ENCODE measurements around the gene WLS. TPM values are rescaled to one million over a fixed set of nuclear protein-coding genes. Genes with fewer than 3 reads are reported as not detected.

WLS gene
- total RNA-seq, 2 experiments from 2014 or later, result 0.22 to 0.52 TPM

DNA sequence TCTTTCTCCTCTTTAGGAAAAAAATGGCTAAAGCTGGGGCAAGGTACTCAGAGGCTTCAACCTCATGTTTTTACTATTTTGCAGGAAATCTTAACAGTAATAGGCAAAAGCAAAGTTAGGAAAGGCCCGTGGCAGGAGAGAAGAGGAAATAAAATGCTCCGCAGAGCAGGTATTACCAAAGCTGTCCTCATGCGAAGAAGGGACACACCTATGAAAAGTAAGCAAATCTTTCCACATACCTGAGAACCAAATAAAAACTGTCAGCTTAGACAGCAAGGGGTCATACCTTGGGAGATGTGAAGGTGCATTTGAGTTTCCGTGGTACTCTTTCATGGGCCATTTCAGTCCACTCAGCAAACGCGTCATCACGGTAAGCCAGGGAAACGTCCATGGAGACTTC, 73.5 kb downstream of the WLS start:
- no peaks in the 10 kb centered on the region for H3K4me1 Mint-ChIP-seq (ENCODE audit: low read depth)
- H3K4me3 ChIP-seq (ENCODE audit: low read length), result no peak overlapping the region
- no peak overlapping the region for H3K4me3 Mint-ChIP-seq
- H3K27ac ChIP-seq (ENCODE audit: low read depth in 1 of 2, low read length in 2 of 2), result no peak overlapping the region
- no peak for DNase-seq
- CTCF ChIA-PET, result no interaction called here
- H3K36me3 Mint-ChIP-seq (ENCODE audit: low read depth), result no peaks in the 10 kb centered on the region
- no peaks in the 10 kb centered on the region for H3K9me3 Mint-ChIP-seq
- no peaks in the 10 kb centered on the region for H3K27me3 ChIP-seq (ENCODE audit: control insufficient read depth in 1 of 2, insufficient read depth in 2 of 2, low read length in 2 of 2)
- intact Hi-C loops (cut with DNase I, micrococcal nuclease), result no loop called here
- H3K27me3 Mint-ChIP-seq, result peaks cover 1% of the 10 kb centered on the region
- H3K9me3 ChIP-seq (ENCODE audit: control insufficient read depth in 1 of 2, insufficient read depth in 1 of 2, low read length in 2 of 2), result peaks cover 0 to 13% of the 10 kb centered on the region in 2 experiments
- H3K4me1 ChIP-seq (ENCODE audit: insufficient read depth, low read length), result no peaks in the 10 kb centered on the region
- H3K27ac Mint-ChIP-seq, result no peak overlapping the region
- TF ChIP-seq, protein P1, sequence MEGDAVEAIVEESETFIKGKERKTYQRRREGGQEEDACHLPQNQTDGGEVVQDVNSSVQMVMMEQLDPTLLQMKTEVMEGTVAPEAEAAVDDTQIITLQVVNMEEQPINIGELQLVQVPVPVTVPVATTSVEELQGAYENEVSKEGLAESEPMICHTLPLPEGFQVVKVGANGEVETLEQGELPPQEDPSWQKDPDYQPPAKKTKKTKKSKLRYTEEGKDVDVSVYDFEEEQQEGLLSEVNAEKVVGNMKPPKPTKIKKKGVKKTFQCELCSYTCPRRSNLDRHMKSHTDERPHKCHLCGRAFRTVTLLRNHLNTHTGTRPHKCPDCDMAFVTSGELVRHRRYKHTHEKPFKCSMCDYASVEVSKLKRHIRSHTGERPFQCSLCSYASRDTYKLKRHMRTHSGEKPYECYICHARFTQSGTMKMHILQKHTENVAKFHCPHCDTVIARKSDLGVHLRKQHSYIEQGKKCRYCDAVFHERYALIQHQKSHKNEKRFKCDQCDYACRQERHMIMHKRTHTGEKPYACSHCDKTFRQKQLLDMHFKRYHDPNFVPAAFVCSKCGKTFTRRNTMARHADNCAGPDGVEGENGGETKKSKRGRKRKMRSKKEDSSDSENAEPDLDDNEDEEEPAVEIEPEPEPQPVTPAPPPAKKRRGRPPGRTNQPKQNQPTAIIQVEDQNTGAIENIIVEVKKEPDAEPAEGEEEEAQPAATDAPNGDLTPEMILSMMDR (IDR thresholded peaks at IDR 0.05), result no peak
- no peaks in the 10 kb centered on the region for H3K36me3 ChIP-seq (ENCODE audit: insufficient read depth, low read length)
- POLR2A ChIA-PET, result no interaction called here
- ATAC-seq (ENCODE audit: poor library complexity), result no peak

DNA sequence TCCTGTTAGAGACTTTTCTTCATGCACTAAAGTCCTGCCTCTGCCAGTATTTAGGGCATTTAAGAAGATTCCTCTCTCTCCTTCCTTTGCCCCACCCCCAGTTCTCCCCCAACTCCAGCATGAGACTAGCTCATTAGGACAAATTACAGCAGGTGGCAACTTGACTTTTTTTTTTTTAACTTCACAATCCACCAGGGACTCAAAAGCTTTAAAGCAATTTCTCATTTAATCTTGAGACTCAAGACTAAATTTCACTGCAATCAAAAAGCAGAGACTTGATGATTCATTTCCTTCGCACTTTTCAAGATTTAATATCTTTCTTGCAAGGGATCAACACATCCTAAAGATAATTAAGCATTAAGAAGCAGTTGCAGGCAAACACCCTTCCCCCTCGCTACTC, 74.9 kb downstream of the WLS start:
- H3K4me3 ChIP-seq (ENCODE audit: low read length), result no peak overlapping the region
- H3K27me3 ChIP-seq (ENCODE audit: control insufficient read depth in 1 of 2, insufficient read depth in 2 of 2, low read length in 2 of 2), result no peaks in the 10 kb centered on the region
- no peak overlapping the region for H3K27ac ChIP-seq (ENCODE audit: low read depth in 1 of 2, low read length in 2 of 2)
- Mint-ChIP-seq H3K4me1 (ENCODE audit: low read depth) (no peaks in the 10 kb centered on the region), H3K27ac (no peak overlapping the region), H3K4me3 (no peak overlapping the region), H3K27me3 (no peaks in the 10 kb centered on the region), H3K36me3 (ENCODE audit: low read depth) (no peaks in the 10 kb centered on the region), H3K9me3 (no peaks in the 10 kb centered on the region)
- POLR2A ChIA-PET, result no interaction called here
- intact Hi-C loops (cut with DNase I, micrococcal nuclease), result no loop called here
- DNase-seq (no peak), ATAC-seq (ENCODE audit: poor library complexity) (no peak)
- no peaks in the 10 kb centered on the region for H3K36me3 ChIP-seq (ENCODE audit: insufficient read depth, low read length)
- CTCF ChIA-PET, result no interaction called here
- H3K4me1 ChIP-seq (ENCODE audit: insufficient read depth, low read length), result no peaks in the 10 kb centered on the region
- H3K9me3 ChIP-seq (ENCODE audit: control insufficient read depth in 1 of 2, insufficient read depth in 1 of 2, low read length in 2 of 2), result peaks cover 0 to 8% of the 10 kb centered on the region in 2 experiments
- TF ChIP-seq, protein P1 (IDR thresholded peaks at IDR 0.05), result no peak

DNA sequence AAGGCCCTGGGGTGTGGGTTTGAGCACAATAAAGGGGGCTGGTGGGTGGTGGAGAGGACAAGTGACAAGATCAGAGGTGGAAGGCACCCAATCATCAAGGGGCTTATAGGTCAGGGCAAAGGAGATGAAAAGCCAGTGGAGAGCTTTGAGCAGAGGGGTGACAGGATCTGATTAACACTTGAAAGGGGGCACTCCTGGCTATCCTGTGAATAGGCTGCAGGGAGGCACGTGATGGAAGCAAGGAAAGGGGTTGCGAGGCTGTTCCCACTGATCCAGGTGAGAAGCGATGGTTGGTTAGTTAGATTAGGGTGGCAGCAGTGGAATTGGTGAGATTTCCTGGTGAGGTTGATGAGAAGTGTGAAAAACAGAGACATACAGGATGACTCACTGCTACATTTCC, 80.6 kb downstream of the WLS start:
- ChIA-PET CTCF (no interaction called here), POLR2A (no interaction called here)
- ATAC-seq (ENCODE audit: poor library complexity), result no peak
- Mint-ChIP-seq H3K36me3 (ENCODE audit: low read depth) (no peaks in the 10 kb centered on the region), H3K9me3 (no peaks in the 10 kb centered on the region), H3K4me1 (ENCODE audit: low read depth) (no peaks in the 10 kb centered on the region), H3K4me3 (no peak overlapping the region), H3K27me3 (no peaks in the 10 kb centered on the region), H3K27ac (no peak overlapping the region)
- H3K9me3 ChIP-seq (ENCODE audit: control insufficient read depth in 1 of 2, insufficient read depth in 1 of 2, low read length in 2 of 2), result no peaks in the 10 kb centered on the region
- intact Hi-C loops (cut with DNase I, micrococcal nuclease), result no loop called here
- no peak overlapping the region for H3K27ac ChIP-seq (ENCODE audit: low read depth in 1 of 2, low read length in 2 of 2)
- no peaks in the 10 kb centered on the region for H3K4me1 ChIP-seq (ENCODE audit: insufficient read depth, low read length)
- TF ChIP-seq, protein P1 (IDR thresholded peaks at IDR 0.05), result no peak
- DNase-seq, result no peak
- no peaks in the 10 kb centered on the region for H3K27me3 ChIP-seq (ENCODE audit: control insufficient read depth in 1 of 2, insufficient read depth in 2 of 2, low read length in 2 of 2)
- H3K4me3 ChIP-seq (ENCODE audit: low read length), result no peak overlapping the region
- no peaks in the 10 kb centered on the region for H3K36me3 ChIP-seq (ENCODE audit: insufficient read depth, low read length)

Data from CD4-positive, alpha-beta T cell (primary cell).